H1 (cell line): ENCODE results near the gene RCC2. TPM values are rescaled to one million over a fixed set of nuclear protein-coding genes. Genes with fewer than 3 reads are reported as not detected.
A peak's percentile ranks its signal among the peaks of the same experiment; 100 is the strongest.

Experiments used
- CTCF ChIP-seq, 3 experiments: IDR thresholded peaks; 1 replicate in 2 of 3; 2 replicates in 1 of 3; pipeline versions ENCODE4 v1.5.1 to v1.6.1; 2011; ENCODE audit warnings: low read length in 3 of 3, mild to moderate bottlenecking in 3 of 3, inconsistent platforms in 2 of 3, low read depth in 1 of 3, moderate library complexity in 1 of 3; ENCODE audit not compliant: insufficient read depth in 1 of 3; ENCODE audit errors: control extremely low read depth in 1 of 3
- JUND ChIP-seq: IDR thresholded peaks from 2 replicates; pipeline ENCODE4 v1.6.1; 2011; ENCODE audit warnings: mild to moderate bottlenecking, improper control_type of control experiment, low read length
- MAX ChIP-seq: IDR thresholded peaks from 2 replicates; pipeline ENCODE4 v1.6.1; 2012; ENCODE audit warnings: inconsistent platforms
- POLR2A ChIP-seq, 2 experiments: IDR thresholded peaks; 1 replicate in 1 of 2; 2 replicates in 1 of 2; pipeline ENCODE4 v1.6.1; 2011; ENCODE audit warnings: low read depth in 2 of 2, low read length in 2 of 2, mild to moderate bottlenecking in 2 of 2; ENCODE audit errors: control extremely low read depth in 1 of 2
- RXRA ChIP-seq: IDR thresholded peaks from 2 replicates; pipeline ENCODE4 v1.6.1; 2011; ENCODE audit warnings: low read depth, mild to moderate bottlenecking, low read length, moderate library complexity; ENCODE audit not compliant: insufficient read depth
- SIN3A ChIP-seq, 2 experiments: IDR thresholded peaks in 1 of 2; conservative IDR thresholded peaks in 1 of 2; 2 replicates each; pipeline ENCODE4 v1.6.1; 2011 to 2012; ENCODE audit warnings: low read length in 2 of 2, improper control_type of control experiment in 1 of 2, low read depth in 1 of 2, mild to moderate bottlenecking in 1 of 2
- TAF7 ChIP-seq: optimal IDR thresholded peaks from 2 replicates; pipeline ENCODE3; 2011; ENCODE audit warnings: low read depth, mild to moderate bottlenecking, inconsistent platforms, low read length, moderate library complexity, borderline replicate concordance
- polyA plus RNA-seq, 7 experiments: library from polyadenylated mRNA; depleted of rRNA in 3 of 7; stranded (reverse) in 5 of 7; unstranded in 2 of 7; fragments of >200 nt in 5 of 7; fragments of 200-250 nt in 2 of 7; gene quantifications; 1 replicate in 5 of 7; 2 replicates in 1 of 7; 4 replicates in 1 of 7; pipeline versions ENCODE4 v1.2.1 to v1.2.3, GENCODE V29; 2011 to 2013; ENCODE audit warnings: missing spikeins in 2 of 7, mixed read lengths in 2 of 7
- total RNA-seq: library from RNA; stranded (reverse); fragmentation: NEBNext Ultra II Directional; extraction: Animal tissue kit (Norgen Biotek cat#: 25700); gene quantifications from 2 replicates; pipeline ENCODE4 v1.2.1, GENCODE V29; 2021

RCC2 gene
- total and polyA plus RNA-seq, 2 of the 8 experiments (the other 6 are each of a cell fraction or from before 2014, with no cell fraction given) = 229 to 455 TPM

- TF ChIP-seq SIN3A (conservative IDR thresholded peaks at IDR 0.05 in 1 of 2, IDR thresholded peaks at IDR 0.05 in 1 of 2; ENCODE audit: low read depth in 1 of 2, low read length in 2 of 2) = peak in 1 of 2 experiments; percentile 67; a peak in 1 of 4 replicates
- 0 out of 2 replicates have a peak, but pooled peaks have one; percentile 45 for TF ChIP-seq JUND
- peak; percentile 48; the same call in 1 of the 2 replicates for TF ChIP-seq MAX
- TF ChIP-seq RXRA = 0 out of 2 replicates have a peak, but pooled peaks have one; percentile 40
- TF ChIP-seq CTCF (IDR thresholded peaks at IDR 0.05; ENCODE audit: control extremely low read depth in 1 of 3, insufficient read depth in 1 of 3, low read depth in 1 of 3, low read length in 3 of 3) = peak; percentile 91 to 97 (median 94)
- TF ChIP-seq POLR2A (IDR thresholded peaks at IDR 0.05; ENCODE audit: control extremely low read depth in 1 of 2, low read depth in 2 of 2, low read length in 2 of 2) = peak in 1 of 2 experiments; percentile 67; a peak in 2 of 3 replicates
- TF ChIP-seq TAF7 = peak; percentile 37
Observed at GRCh38 chr1:17419626-17420328, 19.7 kb downstream of the RCC2 start (continued).
